B cell (primary cell): ENCODE measurements around the gene P3R3URF. TPM values are rescaled to one million over a fixed set of nuclear protein-coding genes. Genes with fewer than 3 reads are reported as not detected.

Source experiments
- ATAC-seq: fragments of 200-7000 bp; cut with Tn5 transposase; one replicate; pipeline ENCODE4 v1.10.0; 2021; ENCODE audit warnings: low read depth, mild to moderate bottlenecking, moderate number of reproducible peaks, moderate library complexity
- CTCF ChIA-PET: fragments of 350-600 bp; sonication (Branson Sonifier 250); formaldehyde crosslinking; loops from one replicate; lab custom pipeline; 2021; ENCODE audit warnings: antibody characterized with exemption, inconsistent platforms; lab: Charles Lee
- POLR2A ChIA-PET: fragments of 350-600 bp; sonication (Branson Sonifier 250); formaldehyde crosslinking; loops from one replicate; lab custom pipeline; 2021; ENCODE audit warnings: antibody characterized with exemption; lab: Charles Lee
- DNase-seq: peaks from one replicate; pipeline ENCODE4 v3.0.0; 2013
- H2AFZ ChIP-seq: 2 replicates; pipeline ENCODE4 v1.6.1; 2012; ENCODE audit warnings: mild to moderate bottlenecking, low read depth, low read length; ENCODE audit not compliant: insufficient read depth, poor library complexity, severe bottlenecking
- H3K27ac ChIP-seq, 2 donors: 1 replicate in 1 of 2; 2 replicates in 1 of 2; pipeline ENCODE4 v1.5.1; 2012 to 2013; ENCODE audit warnings: low read length in 2 of 2, mild to moderate bottlenecking in 2 of 2, moderate library complexity in 1 of 2
- H3K27me3 ChIP-seq, 4 experiments: fragments of 200-600 bp in 1 of 4; sonication (generic) in 1 of 4; replicated peaks in 1 of 4; 1 replicate in 2 of 4; 2 replicates in 2 of 4; pipeline versions ENCODE4 v1.6.1 to v1.7.0; 2013 to 2016; ENCODE audit warnings: low read length in 3 of 4, mild to moderate bottlenecking in 2 of 4, mixed read lengths in 1 of 4, moderate library complexity in 1 of 4; ENCODE audit not compliant: insufficient read depth in 4 of 4, control insufficient read depth in 3 of 4; ENCODE audit errors: control extremely low read depth in 1 of 4
- H3K36me3 ChIP-seq, 2 experiments: replicated peaks in 1 of 2; 1 replicate in 1 of 2; 2 replicates in 1 of 2; pipeline versions ENCODE4 v1.6.1 to v1.7.1; 2013; ENCODE audit warnings: low read length in 1 of 2; ENCODE audit not compliant: insufficient read depth in 2 of 2, control insufficient read depth in 1 of 2; ENCODE audit errors: control extremely low read depth in 1 of 2, extremely low read depth in 1 of 2
- H3K4me1 ChIP-seq, 2 donors: fragments of 200-600 bp in 1 of 2; sonication (generic) in 1 of 2; 1 replicate in 1 of 2; 2 replicates in 1 of 2; pipeline versions ENCODE4 v1.5.1 to v1.6.1; 2013 to 2017; ENCODE audit warnings: low read length in 2 of 2; ENCODE audit not compliant: control insufficient read depth in 2 of 2, insufficient read depth in 2 of 2
- H3K4me2 ChIP-seq: replicated peaks from 2 replicates; pipeline ENCODE3; 2012; ENCODE audit warnings: mild to moderate bottlenecking, low read depth, low read length; ENCODE audit not compliant: poor library complexity, severe bottlenecking
- H3K4me3 ChIP-seq, 5 experiments: fragments of 200-600 bp in 1 of 5; sonication (generic) in 1 of 5; 1 replicate in 3 of 5; 2 replicates in 2 of 5; pipeline versions ENCODE4 v1.5.1 to v1.7.0; 2011 to 2016; ENCODE audit warnings: low read length in 4 of 5, mild to moderate bottlenecking in 4 of 5, low read depth in 2 of 5, control low read depth in 1 of 5, moderate library complexity in 1 of 5; ENCODE audit not compliant: insufficient read depth in 1 of 5; ENCODE audit errors: control extremely low read depth in 1 of 5, extremely low read depth in 1 of 5
- H3K79me2 ChIP-seq: fragments of 200-600 bp; sonication (generic); one replicate; pipeline ENCODE4 v1.6.0; 2016; ENCODE audit warnings: low read length; ENCODE audit not compliant: control insufficient read depth, insufficient read depth
- H3K9ac ChIP-seq: fragments of 200-600 bp; sonication (generic); 2 replicates; pipeline ENCODE4 v1.6.1; 2017; ENCODE audit warnings: mild to moderate bottlenecking, low read length, moderate library complexity
- H3K9me3 ChIP-seq, 3 donors: one replicate each; pipeline versions ENCODE4 v1.6.1 to v1.7.1; 2013; ENCODE audit warnings: low read length in 2 of 3; ENCODE audit not compliant: control insufficient read depth in 2 of 3, insufficient read depth in 1 of 3; ENCODE audit errors: control extremely low read depth in 1 of 3
- H4K20me1 ChIP-seq: 2 replicates; pipeline ENCODE4 v1.6.0; 2012; ENCODE audit warnings: mild to moderate bottlenecking, low read length; ENCODE audit not compliant: insufficient read depth, control insufficient read depth, poor library complexity, severe bottlenecking
- H3K27ac Mint-ChIP-seq: one replicate; pipeline ENCODE4 v1.8.0; 2021; ENCODE audit warnings: mixed read lengths
- H3K27me3 Mint-ChIP-seq: one replicate; pipeline ENCODE4 v1.8.0; 2021; ENCODE audit warnings: mixed read lengths
- H3K4me1 Mint-ChIP-seq: one replicate; pipeline ENCODE4 v1.8.0; 2021; ENCODE audit warnings: mixed read lengths
- H3K4me3 Mint-ChIP-seq: one replicate; pipeline ENCODE4 v1.8.0; 2021; ENCODE audit warnings: mixed read lengths
- H3K9me3 Mint-ChIP-seq: one replicate; pipeline ENCODE4 v1.8.0; 2022; ENCODE audit warnings: mixed read lengths; ENCODE audit not compliant: insufficient read depth
- EZH2 ChIP-seq: IDR thresholded peaks from 2 replicates; pipeline ENCODE4 v1.6.1; 2012; ENCODE audit warnings: borderline replicate concordance, low read depth, mild to moderate bottlenecking, moderate library complexity, low read length; ENCODE audit not compliant: insufficient read depth, poor library complexity, severe bottlenecking
- WGBS: methylation state at CpG from one replicate; pipeline ENCODE4 v1.1.5; 2013; ENCODE audit warnings: missing lambda C conversion rate; ENCODE audit not compliant: insufficient coverage; 5-methylcytosine and 5-hydroxymethylcytosine counted together
- intact Hi-C: fragments of 100-400 bp; cut with micrococcal nuclease; formaldehyde crosslinking; loops from one replicate; pipeline ENCODE4 v1.10.0; 2022
- polyA plus RNA-seq: library from polyadenylated mRNA; depleted of rRNA; stranded (reverse); fragments of >200 nt; gene quantifications from 2 replicates; pipeline ENCODE4 v1.2.3, GENCODE V29; 2012
- total RNA-seq, 2 donors: library from RNA; stranded (reverse); fragments of 120-200 nt in 1 of 2; gene quantifications; 1 replicate in 1 of 2; 2 replicates in 1 of 2; pipeline versions ENCODE4 v1.2.3 to v1.2.4, GENCODE V29; 2013 to 2022
- TF ChIP-seq, protein P1 (sequence below): fragments of 200-600 bp; IDR thresholded peaks from one replicate; pipeline ENCODE4 v1.8.0; 2022; ENCODE audit warnings: antibody characterized with exemption, mild to moderate bottlenecking

The P3R3URF gene
- total and polyA plus RNA-seq, 2 donors (not counting 1 experiment from before 2014, with no cell fraction given), result not detected

- Histone ChIP-seq H3K27me3 (peaks cover 0 to under 1% (median 0%) of the 10 kb centered on the region in 4 experiments), H3K9ac (no peak within 1 kb of the TSS), H3K4me2 (no peak within 1 kb of the TSS), H3K36me3 (no peaks in the 10 kb centered on the region), H3K4me1 (peaks cover 11 to 30% of the 10 kb centered on the region in 2 donors), H3K27ac (no peak within 1 kb of the TSS), H3K4me3 (no peak within 1 kb of the TSS), H4K20me1 (no peaks in the 10 kb centered on the region), H2AFZ (no peak within 1 kb of the TSS), H3K9me3 (no peaks in the 10 kb centered on the region), H3K79me2 (no peaks in the 10 kb centered on the region)
- no peaks in the 10 kb centered on the region for H3K9me3 Mint-ChIP-seq
- DNase-seq, result no peak
- WGBS, result 91% methylated on average over 11 of the region's 11 CpGs
- no peak within 1 kb of the TSS for H3K4me3 Mint-ChIP-seq
- intact Hi-C loops, result loop anchor here (5.0 kb wide), 1 partner anchor 173 kb away; no protein-coding TSS in a partner anchor
- no peak within 1 kb of the TSS for H3K27ac Mint-ChIP-seq
- ChIA-PET POLR2A (no interaction called here), CTCF (interaction anchor here (13.8 kb wide), 1 partner anchor 137 kb away, joined by 249 read pairs; no protein-coding TSS in a partner anchor)
- ATAC-seq, result no peak
- peaks cover 10% of the 10 kb centered on the region for H3K4me1 Mint-ChIP-seq
- no peaks in the 10 kb centered on the region for H3K27me3 Mint-ChIP-seq
- TF ChIP-seq, protein P1, sequence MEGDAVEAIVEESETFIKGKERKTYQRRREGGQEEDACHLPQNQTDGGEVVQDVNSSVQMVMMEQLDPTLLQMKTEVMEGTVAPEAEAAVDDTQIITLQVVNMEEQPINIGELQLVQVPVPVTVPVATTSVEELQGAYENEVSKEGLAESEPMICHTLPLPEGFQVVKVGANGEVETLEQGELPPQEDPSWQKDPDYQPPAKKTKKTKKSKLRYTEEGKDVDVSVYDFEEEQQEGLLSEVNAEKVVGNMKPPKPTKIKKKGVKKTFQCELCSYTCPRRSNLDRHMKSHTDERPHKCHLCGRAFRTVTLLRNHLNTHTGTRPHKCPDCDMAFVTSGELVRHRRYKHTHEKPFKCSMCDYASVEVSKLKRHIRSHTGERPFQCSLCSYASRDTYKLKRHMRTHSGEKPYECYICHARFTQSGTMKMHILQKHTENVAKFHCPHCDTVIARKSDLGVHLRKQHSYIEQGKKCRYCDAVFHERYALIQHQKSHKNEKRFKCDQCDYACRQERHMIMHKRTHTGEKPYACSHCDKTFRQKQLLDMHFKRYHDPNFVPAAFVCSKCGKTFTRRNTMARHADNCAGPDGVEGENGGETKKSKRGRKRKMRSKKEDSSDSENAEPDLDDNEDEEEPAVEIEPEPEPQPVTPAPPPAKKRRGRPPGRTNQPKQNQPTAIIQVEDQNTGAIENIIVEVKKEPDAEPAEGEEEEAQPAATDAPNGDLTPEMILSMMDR, result no peak
- TF ChIP-seq EZH2, result no peak
Measured at GRCh38 chr1:46174448-46175231, 1.6 kb downstream of the P3R3URF start, which contains the start of gene TSPAN1. TSS of gene TSPAN1 (plus strand) at chr1:46175087. CDS start at chr1:46181108, 6,021 bp downstream.
